Transverse colon (tissue), 4 donors: ENCODE measurements around the gene RTN4.

ENCODE experiments used
- POLR2A ChIP-seq: fragments of 450-650 bp; IDR thresholded peaks from one replicate; pipeline ENCODE4 v1.6.1; 2016; ENCODE audit warnings: antibody characterized with exemption, mild to moderate bottlenecking, moderate library complexity
- POLR2AphosphoS5 ChIP-seq, 3 donors: sonication (generic); formaldehyde crosslinking; IDR thresholded peaks; one replicate each; pipeline ENCODE4 v1.6.1; 2016; ENCODE audit warnings: antibody characterized with exemption in 3 of 3
- TF ChIP-seq, protein P1 (sequence below), 5 experiments: fragments of 200-600 bp in 3 of 5; fragments of 450-650 bp in 2 of 5; sonication (generic) in 3 of 5; IDR thresholded peaks; 1 replicate in 2 of 5; 2 replicates in 3 of 5; pipeline ENCODE4 v1.5.1; 2016 to 2017; ENCODE audit warnings: antibody characterized with exemption in 5 of 5, inconsistent platforms in 3 of 5, mild to moderate bottlenecking in 2 of 5, moderate library complexity in 1 of 5

DNA sequence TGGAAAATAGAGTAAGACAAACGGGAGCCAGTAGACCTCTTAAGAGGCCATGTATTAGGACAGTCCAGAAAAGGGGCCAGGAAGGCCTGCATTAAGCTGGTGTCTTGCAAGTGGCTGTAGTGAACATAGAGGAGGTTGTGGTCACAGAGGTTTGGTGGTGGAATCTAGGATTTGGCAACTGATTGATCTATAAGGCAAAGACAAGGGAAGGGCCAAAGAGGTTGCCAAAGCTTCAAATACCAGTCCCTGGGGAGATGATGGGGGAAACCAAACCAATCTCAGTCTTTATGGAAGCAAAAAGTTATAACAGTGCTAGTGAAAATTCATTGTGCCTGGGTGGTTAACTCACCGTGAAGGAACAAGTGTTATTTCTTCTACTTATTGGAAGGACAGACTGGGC lies 28.7 kb upstream of the RTN4 start:
- TF ChIP-seq POLR2AphosphoS5 (IDR thresholded peaks at IDR 0.05) = no peak
- TF ChIP-seq, protein P1, sequence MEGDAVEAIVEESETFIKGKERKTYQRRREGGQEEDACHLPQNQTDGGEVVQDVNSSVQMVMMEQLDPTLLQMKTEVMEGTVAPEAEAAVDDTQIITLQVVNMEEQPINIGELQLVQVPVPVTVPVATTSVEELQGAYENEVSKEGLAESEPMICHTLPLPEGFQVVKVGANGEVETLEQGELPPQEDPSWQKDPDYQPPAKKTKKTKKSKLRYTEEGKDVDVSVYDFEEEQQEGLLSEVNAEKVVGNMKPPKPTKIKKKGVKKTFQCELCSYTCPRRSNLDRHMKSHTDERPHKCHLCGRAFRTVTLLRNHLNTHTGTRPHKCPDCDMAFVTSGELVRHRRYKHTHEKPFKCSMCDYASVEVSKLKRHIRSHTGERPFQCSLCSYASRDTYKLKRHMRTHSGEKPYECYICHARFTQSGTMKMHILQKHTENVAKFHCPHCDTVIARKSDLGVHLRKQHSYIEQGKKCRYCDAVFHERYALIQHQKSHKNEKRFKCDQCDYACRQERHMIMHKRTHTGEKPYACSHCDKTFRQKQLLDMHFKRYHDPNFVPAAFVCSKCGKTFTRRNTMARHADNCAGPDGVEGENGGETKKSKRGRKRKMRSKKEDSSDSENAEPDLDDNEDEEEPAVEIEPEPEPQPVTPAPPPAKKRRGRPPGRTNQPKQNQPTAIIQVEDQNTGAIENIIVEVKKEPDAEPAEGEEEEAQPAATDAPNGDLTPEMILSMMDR (IDR thresholded peaks at IDR 0.05) = no peak
- no peak for TF ChIP-seq POLR2A
